Measurements from ENCODE around the gene GLIS1. TPM values are rescaled to one million over a fixed set of nuclear protein-coding genes. Genes with fewer than 3 reads are reported as not detected.

Gene GLIS1
- polyA plus RNA-seq, 3 donors, result not detected

DNA sequence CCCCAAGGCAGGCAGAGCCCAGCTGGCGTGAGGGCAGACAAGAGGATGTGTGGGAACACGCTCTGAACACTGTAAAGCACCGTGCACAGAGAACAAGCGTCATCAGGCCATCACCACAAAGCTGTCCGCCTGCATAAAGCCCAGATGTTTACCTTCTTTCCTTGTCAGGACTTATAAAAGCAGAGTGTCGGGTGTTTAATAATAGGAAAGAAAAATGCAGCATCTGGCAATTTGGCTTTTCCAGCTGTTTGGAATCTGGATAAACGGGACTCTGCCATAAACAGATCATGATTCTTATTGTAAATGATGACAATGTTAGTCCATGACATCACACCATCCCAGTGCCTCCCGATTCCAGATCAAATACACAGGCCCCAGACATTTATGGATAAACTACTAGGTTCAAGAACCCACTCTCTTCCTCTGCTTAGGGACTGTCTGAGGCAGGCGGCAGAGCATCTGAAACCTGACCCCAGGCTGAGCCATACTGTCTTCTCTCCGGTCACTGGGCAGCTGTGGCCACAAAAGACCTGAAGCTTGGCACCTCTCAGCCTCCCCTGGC is 4.2 kb downstream of the GLIS1 start:
- no peak overlapping the region for H3K27ac Mint-ChIP-seq
- intact Hi-C loops (cut with micrococcal nuclease), result no loop called here

GRCh38 chr1:53733975-53734649 is 4.9 kb downstream of the GLIS1 start:
- Mint-ChIP-seq H3K4me3 (no peak overlapping the region), H3K27me3 (ENCODE audit: low read depth in 3 of 3) (peaks cover 34 to 63% (median 50%) of the 10 kb centered on the region in 3 donors), H3K4me1 (peaks cover 7% of the 10 kb centered on the region), H3K9me3 (peaks cover 0 to 2% (median 0%) of the 10 kb centered on the region in 7 donors), H3K27ac (no peak overlapping the region), H3K36me3 (no peaks in the 10 kb centered on the region)
- WGBS (ENCODE audit: insufficient coverage), result 93% methylated on average over 10 of the region's 10 CpGs
- no peaks in the 10 kb centered on the region for H3K79me2 ChIP-seq (ENCODE audit: insufficient read depth, low read length)
- peaks cover 6 to 15% of the 10 kb centered on the region in 2 donors for H3K4me1 ChIP-seq (ENCODE audit: control insufficient read depth in 1 of 2, insufficient read depth in 2 of 2, low read length in 2 of 2)
- no peak overlapping the region for H3K27ac ChIP-seq (ENCODE audit: low read depth in 1 of 2, low read length in 2 of 2)
- H3K9ac ChIP-seq (ENCODE audit: insufficient read depth, low read length, poor library complexity, severe bottlenecking), result no peak overlapping the region
- H3K4me2 ChIP-seq (replicated peaks; ENCODE audit: extremely low read depth, low read length, poor library complexity, severe bottlenecking), result no peak overlapping the region
- H3K36me3 ChIP-seq (replicated peaks in 1 of 2; ENCODE audit: control insufficient read depth in 1 of 2, insufficient read depth in 2 of 2, low read length in 2 of 2), result no peaks in the 10 kb centered on the region
- no peak for TF ChIP-seq CTCF (IDR thresholded peaks at IDR 0.05)
- H3K27me3 ChIP-seq (ENCODE audit: control insufficient read depth in 2 of 2, insufficient read depth in 2 of 2, low read length in 2 of 2), result peaks cover 35 to 40% of the 10 kb centered on the region in 2 donors
- peaks cover 0 to 9% of the 10 kb centered on the region in 2 donors for H3K9me3 ChIP-seq (replicated peaks in 1 of 2; ENCODE audit: control insufficient read depth in 1 of 2, insufficient read depth in 1 of 2, low read length in 2 of 2)
- H3K4me3 ChIP-seq (replicated peaks in 1 of 3; ENCODE audit: low read depth in 2 of 3, low read length in 3 of 3), result no peak overlapping the region
- intact Hi-C loops (cut with micrococcal nuclease), result no loop called here
- DNase-seq, result no peak
- H4K20me1 ChIP-seq (ENCODE audit: insufficient read depth, low read length), result no peaks in the 10 kb centered on the region
- no peak overlapping the region for H2AFZ ChIP-seq (ENCODE audit: insufficient read depth, low read depth, low read length, poor library complexity, severe bottlenecking)

More for the DNA sequence above, 4.2 kb downstream of the GLIS1 start:
- Mint-ChIP-seq H3K36me3 (peaks cover 0 to 3% of the 10 kb centered on the region in 2 donors), H3K9me3 (peaks cover 0 to 6% (median 0%) of the 10 kb centered on the region in 7 donors), H3K27me3 (ENCODE audit: low read depth in 3 of 3) (peaks cover 37 to 68% (median 54%) of the 10 kb centered on the region in 3 donors), H3K4me1 (peaks cover 11% of the 10 kb centered on the region), H3K4me3 (no peak overlapping the region)
- Histone ChIP-seq H3K4me3 (replicated peaks in 1 of 3; ENCODE audit: low read depth in 2 of 3, low read length in 3 of 3) (no peak overlapping the region), H3K36me3 (replicated peaks in 1 of 2; ENCODE audit: control insufficient read depth in 1 of 2, insufficient read depth in 2 of 2, low read length in 2 of 2) (no peaks in the 10 kb centered on the region), H3K4me2 (replicated peaks; ENCODE audit: extremely low read depth, low read length, poor library complexity, severe bottlenecking) (no peak overlapping the region), H3K9me3 (replicated peaks in 1 of 2; ENCODE audit: control insufficient read depth in 1 of 2, insufficient read depth in 1 of 2, low read length in 2 of 2) (peaks cover 0 to 9% of the 10 kb centered on the region in 2 donors), H3K9ac (ENCODE audit: insufficient read depth, low read length, poor library complexity, severe bottlenecking) (no peak overlapping the region), H3K79me2 (ENCODE audit: insufficient read depth, low read length) (no peaks in the 10 kb centered on the region), H3K27me3 (ENCODE audit: control insufficient read depth in 2 of 2, insufficient read depth in 2 of 2, low read length in 2 of 2) (peaks cover 39 to 45% of the 10 kb centered on the region in 2 donors), H4K20me1 (ENCODE audit: insufficient read depth, low read length) (no peaks in the 10 kb centered on the region), H3K4me1 (ENCODE audit: control insufficient read depth in 1 of 2, insufficient read depth in 2 of 2, low read length in 2 of 2) (peaks cover 9 to 20% of the 10 kb centered on the region in 2 donors), H3K27ac (ENCODE audit: low read depth in 1 of 2, low read length in 2 of 2) (no peak overlapping the region), H2AFZ (ENCODE audit: insufficient read depth, low read depth, low read length, poor library complexity, severe bottlenecking) (no peak overlapping the region)
- no peak for TF ChIP-seq CTCF (IDR thresholded peaks at IDR 0.05)
- 94% methylated on average over 7 of the region's 10 CpGs for WGBS (ENCODE audit: insufficient coverage)
- no peak for DNase-seq
